WTC11 (cell line): Measurements from ENCODE around the gene BTBD9.

Source experiments
- ELF4 ChIP-seq: sonication (generic); formaldehyde crosslinking; IDR thresholded peaks from 2 replicates; pipeline ENCODE4 v1.8.1; 2022; ENCODE audit warnings: low read depth, mild to moderate bottlenecking, moderate library complexity, missing genetic modification reagents
- IRF2 ChIP-seq: sonication (generic); formaldehyde crosslinking; IDR thresholded peaks from 2 replicates; pipeline ENCODE4 v1.8.0; 2022; ENCODE audit warnings: low read depth, missing genetic modification reagents, borderline replicate concordance
- PREB ChIP-seq: sonication (generic); formaldehyde crosslinking; IDR thresholded peaks from 2 replicates; pipeline ENCODE4 v1.8.1; 2022; ENCODE audit warnings: mild to moderate bottlenecking, missing genetic modification reagents, moderate library complexity, borderline replicate concordance
- ZNF317 ChIP-seq: sonication (generic); formaldehyde crosslinking; IDR thresholded peaks from 2 replicates; pipeline ENCODE4 v1.8.1; 2023; ENCODE audit warnings: low read depth, mild to moderate bottlenecking, moderate library complexity, missing genetic modification reagents, borderline replicate concordance
- TF ChIP-seq, protein P1 (sequence below): fragments of 200-600 bp; IDR thresholded peaks from 2 replicates; pipeline ENCODE4 v1.8.0; 2022; ENCODE audit warnings: antibody characterized with exemption

- no peak for TF ChIP-seq IRF2 (CRISPR knock-in tag)
- TF ChIP-seq, protein P1, sequence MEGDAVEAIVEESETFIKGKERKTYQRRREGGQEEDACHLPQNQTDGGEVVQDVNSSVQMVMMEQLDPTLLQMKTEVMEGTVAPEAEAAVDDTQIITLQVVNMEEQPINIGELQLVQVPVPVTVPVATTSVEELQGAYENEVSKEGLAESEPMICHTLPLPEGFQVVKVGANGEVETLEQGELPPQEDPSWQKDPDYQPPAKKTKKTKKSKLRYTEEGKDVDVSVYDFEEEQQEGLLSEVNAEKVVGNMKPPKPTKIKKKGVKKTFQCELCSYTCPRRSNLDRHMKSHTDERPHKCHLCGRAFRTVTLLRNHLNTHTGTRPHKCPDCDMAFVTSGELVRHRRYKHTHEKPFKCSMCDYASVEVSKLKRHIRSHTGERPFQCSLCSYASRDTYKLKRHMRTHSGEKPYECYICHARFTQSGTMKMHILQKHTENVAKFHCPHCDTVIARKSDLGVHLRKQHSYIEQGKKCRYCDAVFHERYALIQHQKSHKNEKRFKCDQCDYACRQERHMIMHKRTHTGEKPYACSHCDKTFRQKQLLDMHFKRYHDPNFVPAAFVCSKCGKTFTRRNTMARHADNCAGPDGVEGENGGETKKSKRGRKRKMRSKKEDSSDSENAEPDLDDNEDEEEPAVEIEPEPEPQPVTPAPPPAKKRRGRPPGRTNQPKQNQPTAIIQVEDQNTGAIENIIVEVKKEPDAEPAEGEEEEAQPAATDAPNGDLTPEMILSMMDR: no peak
- no peak for TF ChIP-seq ELF4 (CRISPR knock-in tag)
- TF ChIP-seq ZNF317 (CRISPR knock-in tag): no peak
- no peak for TF ChIP-seq PREB (CRISPR knock-in tag)
Measured at GRCh38 chr6:38127284-38127683, 512.4 kb downstream of the BTBD9 start.
